Prostate gland (tissue), 2 donors: ENCODE measurements around the gene ZNF536.

Source experiments
- POLR2A ChIP-seq: fragments of 450-650 bp; IDR thresholded peaks from one replicate; pipeline ENCODE4 v1.6.1; 2016; ENCODE audit warnings: antibody characterized with exemption, mild to moderate bottlenecking
- TF ChIP-seq, protein P1 (sequence below), 4 experiments: fragments of 200-600 bp in 2 of 4; fragments of 450-650 bp in 2 of 4; sonication (generic) in 2 of 4; IDR thresholded peaks; 1 replicate in 3 of 4; 2 replicates in 1 of 4; pipeline ENCODE4 v1.5.1; 2016 to 2019; ENCODE audit warnings: antibody characterized with exemption in 4 of 4, mild to moderate bottlenecking in 2 of 4, moderate library complexity in 2 of 4

DNA sequence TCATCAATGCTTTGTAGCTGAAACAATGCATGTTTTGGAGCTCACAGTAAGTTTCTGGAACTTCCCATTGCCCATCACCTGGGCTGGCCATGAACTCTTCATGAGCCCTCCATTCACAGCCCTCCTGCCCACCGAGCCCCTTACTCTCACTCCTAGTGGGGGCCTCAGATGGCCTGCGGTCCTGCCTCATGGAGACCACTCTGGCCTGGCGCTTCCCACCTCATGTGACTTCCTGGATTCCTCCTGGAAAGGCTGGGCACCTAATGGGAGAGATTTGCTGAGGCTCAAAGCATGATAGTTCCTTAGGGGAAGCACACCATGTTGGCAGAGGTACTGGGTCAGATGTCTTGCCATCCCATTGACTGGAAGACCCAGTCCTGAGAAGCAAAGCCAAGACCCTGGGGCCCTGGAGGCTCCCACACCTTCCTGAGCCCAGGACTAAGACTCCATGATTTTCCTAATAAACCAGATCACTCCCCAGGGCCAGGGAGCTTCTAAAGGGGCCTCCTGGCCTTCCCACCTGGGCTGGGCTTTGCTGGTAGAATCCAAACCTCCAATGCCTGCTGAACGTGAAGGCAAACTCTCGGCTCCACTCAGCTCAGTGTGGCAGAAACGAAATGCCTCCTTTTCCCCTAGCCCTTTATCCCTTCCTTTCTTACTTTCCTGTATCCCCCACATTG is 49.4 kb upstream of the ZNF536 start:
- TF ChIP-seq, protein P1, sequence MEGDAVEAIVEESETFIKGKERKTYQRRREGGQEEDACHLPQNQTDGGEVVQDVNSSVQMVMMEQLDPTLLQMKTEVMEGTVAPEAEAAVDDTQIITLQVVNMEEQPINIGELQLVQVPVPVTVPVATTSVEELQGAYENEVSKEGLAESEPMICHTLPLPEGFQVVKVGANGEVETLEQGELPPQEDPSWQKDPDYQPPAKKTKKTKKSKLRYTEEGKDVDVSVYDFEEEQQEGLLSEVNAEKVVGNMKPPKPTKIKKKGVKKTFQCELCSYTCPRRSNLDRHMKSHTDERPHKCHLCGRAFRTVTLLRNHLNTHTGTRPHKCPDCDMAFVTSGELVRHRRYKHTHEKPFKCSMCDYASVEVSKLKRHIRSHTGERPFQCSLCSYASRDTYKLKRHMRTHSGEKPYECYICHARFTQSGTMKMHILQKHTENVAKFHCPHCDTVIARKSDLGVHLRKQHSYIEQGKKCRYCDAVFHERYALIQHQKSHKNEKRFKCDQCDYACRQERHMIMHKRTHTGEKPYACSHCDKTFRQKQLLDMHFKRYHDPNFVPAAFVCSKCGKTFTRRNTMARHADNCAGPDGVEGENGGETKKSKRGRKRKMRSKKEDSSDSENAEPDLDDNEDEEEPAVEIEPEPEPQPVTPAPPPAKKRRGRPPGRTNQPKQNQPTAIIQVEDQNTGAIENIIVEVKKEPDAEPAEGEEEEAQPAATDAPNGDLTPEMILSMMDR (IDR thresholded peaks at IDR 0.05), result no peak
- no peak for TF ChIP-seq POLR2A
